ENCODE results near the gene NHEJ1. TPM values are rescaled to one million over a fixed set of nuclear protein-coding genes. Genes with fewer than 3 reads are reported as not detected.
A peak's percentile ranks its signal among the peaks of the same experiment; 100 is the strongest.

The NHEJ1 gene
- total and polyA plus RNA-seq, 2 of the 13 experiments (the other 11 are each of a cell fraction or from before 2014, with no cell fraction given): 30.0 to 30.7 TPM

GRCh38 chr2:219207884-219208740 is 47.5 kb upstream of the NHEJ1 start (continued):
- TF ChIP-seq STAT6 (CRISPR knock-in tag; IDR thresholded peaks at IDR 0.05; ENCODE audit: borderline replicate concordance): no peak
- no peak for TF ChIP-seq ZBTB42 (CRISPR knock-in tag; IDR thresholded peaks at IDR 0.05)
- TF ChIP-seq FOSL1 (CRISPR knock-in tag; IDR thresholded peaks at IDR 0.05; ENCODE audit: borderline replicate concordance): no peak
- TF ChIP-seq MTA3 (CRISPR knock-in tag; IDR thresholded peaks at IDR 0.05): no peak
- TF ChIP-seq MNT (IDR thresholded peaks at IDR 0.05): no peak
- peak; percentile 71 for TF ChIP-seq JARID2 (CRISPR knock-in tag; IDR thresholded peaks at IDR 0.05; ENCODE audit: insufficient replicate concordance)
- 0 out of 2 replicates have a peak, but pooled peaks have one; percentile 6 for TF ChIP-seq ZNF546 (CRISPR knock-in tag; conservative IDR thresholded peaks at IDR 0.05)
- no peak for TF ChIP-seq ZFP41 (CRISPR knock-in tag; IDR thresholded peaks at IDR 0.05; ENCODE audit: borderline replicate concordance)
- no peak for TF ChIP-seq NFE2 (CRISPR knock-in tag; IDR thresholded peaks at IDR 0.05)
- TF ChIP-seq NFE2L1 (CRISPR knock-in tag; IDR thresholded peaks at IDR 0.05; ENCODE audit: borderline replicate concordance): 0 out of 2 replicates have a peak, but pooled peaks have one; percentile 54
- TF ChIP-seq ELK4 (CRISPR knock-in tag; IDR thresholded peaks at IDR 0.05; ENCODE audit: borderline replicate concordance): no peak
- TF ChIP-seq MYNN (CRISPR knock-in tag; IDR thresholded peaks at IDR 0.05; ENCODE audit: low read depth): no peak
- TF ChIP-seq ZNF777 (CRISPR knock-in tag; IDR thresholded peaks at IDR 0.05): no peak; the same call in 1 of the 2 replicates
- peak; percentile 80; the same call in 1 of the 2 replicates for TF ChIP-seq ZNF383 (CRISPR knock-in tag; IDR thresholded peaks at IDR 0.05; ENCODE audit: borderline replicate concordance)
- no peak for TF ChIP-seq ZNF550 (CRISPR knock-in tag; IDR thresholded peaks at IDR 0.05; ENCODE audit: borderline replicate concordance)
- no peak for TF ChIP-seq ZNF879 (CRISPR knock-in tag; IDR thresholded peaks at IDR 0.05)
- TF ChIP-seq ARID3A (IDR thresholded peaks at IDR 0.05; ENCODE audit: low read depth, low read length): peak; percentile 41; the same call in 1 of the 2 replicates
- no peak for TF ChIP-seq CHD2 (IDR thresholded peaks at IDR 0.05; ENCODE audit: low read depth, low read length)
- no peak for TF ChIP-seq TRIM24 (CRISPR knock-in tag; IDR thresholded peaks at IDR 0.05)
- TF ChIP-seq ZSCAN12 (CRISPR knock-in tag; IDR thresholded peaks at IDR 0.05): no peak
- TF ChIP-seq FOXO1 (CRISPR knock-in tag; IDR thresholded peaks at IDR 0.05): peak; percentile 91
- TF ChIP-seq ATAD3A (CRISPR knock-in tag; IDR thresholded peaks at IDR 0.05): no peak

All from HepG2 (cell line).